MCF 10A (cell line): ENCODE measurements around the gene PNLDC1. TPM values are rescaled to one million over a fixed set of nuclear protein-coding genes. Genes with fewer than 3 reads are reported as not detected.

Source experiments
- BruUV-seq: library from RNA; stranded (reverse); fragments of 400-500 nt; replicated peaks from 2 replicates; lab custom pipeline; 2021; lab: Mats Ljungman, UMichigan
- CTCF ChIA-PET: fragments of 300-600 bp; sonication (Branson Sonifier 250); formaldehyde crosslinking; extraction: SDS; loops from one replicate; lab custom pipeline; 2021; ENCODE audit warnings: antibody characterized with exemption, inconsistent platforms; lab: Yijun Ruan, JAX
- POLR2A ChIA-PET: fragments of 300-600, 350-650 bp; sonication (Branson Sonifier 250); formaldehyde crosslinking; extraction: SDS; loops from one replicate; lab custom pipeline; 2020; ENCODE audit warnings: antibody characterized with exemption, inconsistent platforms; lab: Yijun Ruan, JAX
- DNase-seq: peaks from one replicate; pipeline ENCODE4 v3.0.0-alpha.2; 2018; ENCODE audit not compliant: unreplicated experiment
- H3K27ac Mint-ChIP-seq: one replicate; pipeline ENCODE4 v1.8.0; 2022; ENCODE audit warnings: mild to moderate bottlenecking, low read depth, mixed read lengths; ENCODE audit not compliant: unreplicated experiment
- H3K27me3 Mint-ChIP-seq: one replicate; pipeline ENCODE4 v1.8.0; 2022; ENCODE audit warnings: mixed read lengths; ENCODE audit not compliant: insufficient read depth, unreplicated experiment
- H3K36me3 Mint-ChIP-seq: one replicate; pipeline ENCODE4 v1.8.0; 2022; ENCODE audit warnings: mild to moderate bottlenecking, moderate library complexity, mixed read lengths; ENCODE audit not compliant: insufficient read depth, unreplicated experiment
- H3K4me1 Mint-ChIP-seq: one replicate; pipeline ENCODE4 v1.8.0; 2022; ENCODE audit warnings: mixed read lengths; ENCODE audit not compliant: insufficient read depth, unreplicated experiment
- H3K4me3 Mint-ChIP-seq: one replicate; pipeline ENCODE4 v1.8.0; 2022; ENCODE audit warnings: mild to moderate bottlenecking, moderate library complexity, mixed read lengths; ENCODE audit not compliant: unreplicated experiment
- H3K9me3 Mint-ChIP-seq: one replicate; pipeline ENCODE4 v1.8.0; 2022; ENCODE audit warnings: mixed read lengths; ENCODE audit not compliant: unreplicated experiment
- CTCF ChIP-seq: fragments of 200-600 bp; IDR thresholded peaks from one replicate; pipeline ENCODE4 v1.8.0; 2022; ENCODE audit warnings: antibody characterized with exemption, mild to moderate bottlenecking; ENCODE audit not compliant: unreplicated experiment
- intact Hi-C: fragments of 100-400 bp; cut with micrococcal nuclease; formaldehyde crosslinking; loops from 2 replicates; pipeline ENCODE4 v1.14.1; 2022
- total RNA-seq: library from RNA; stranded (reverse); gene quantifications from 2 replicates; pipeline ENCODE4 v1.2.3, GENCODE V29; 2022

The PNLDC1 gene
- total RNA-seq, 1 experiment from 2014 or later = not detected

- no peak for TF ChIP-seq CTCF
- Mint-ChIP-seq H3K27me3 (no peaks in the 10 kb centered on the region), H3K9me3 (no peaks in the 10 kb centered on the region), H3K4me3 (no peak overlapping the region), H3K36me3 (peaks cover 100% of the 10 kb centered on the region), H3K27ac (no peak overlapping the region), H3K4me1 (peaks cover 5% of the 10 kb centered on the region)
- ChIA-PET CTCF (interaction anchor here (0.7 kb wide), 1 partner anchor 62 kb away, joined by 3 read pairs; no protein-coding TSS in a partner anchor), POLR2A (no interaction called here)
- no peak for DNase-seq
- intact Hi-C loops = no loop called here
- no TSS peak for BruUV-seq
Observed at GRCh38 chr6:159754401-159754800, 45.7 kb upstream of the PNLDC1 start.

GRCh38 chr6:159754959-159755914 is 44.8 kb upstream of the PNLDC1 start:
- H3K4me1 Mint-ChIP-seq = peaks cover 12% of the 10 kb centered on the region
- no peak for DNase-seq
- BruUV-seq = no TSS peak
- H3K27ac Mint-ChIP-seq = no peak overlapping the region
- H3K9me3 Mint-ChIP-seq = no peaks in the 10 kb centered on the region
- ChIA-PET CTCF (interaction anchor here (0.7 kb wide), 1 partner anchor 63 kb away, joined by 3 read pairs; no protein-coding TSS in a partner anchor), POLR2A (interaction anchor here (0.7 to 1.2 kb wide), 2 partner anchors 21 kb away, joined by 3 read pairs; no protein-coding TSS in a partner anchor)
- no peak overlapping the region for H3K4me3 Mint-ChIP-seq
- intact Hi-C loops = no loop called here
- peaks cover 100% of the 10 kb centered on the region for H3K36me3 Mint-ChIP-seq
- no peak for TF ChIP-seq CTCF
- H3K27me3 Mint-ChIP-seq = no peaks in the 10 kb centered on the region

- Mint-ChIP-seq H3K4me1 (peaks cover 21% of the 10 kb centered on the region), H3K27ac (no peak overlapping the region), H3K9me3 (no peaks in the 10 kb centered on the region), H3K27me3 (no peaks in the 10 kb centered on the region), H3K4me3 (no peak overlapping the region), H3K36me3 (peaks cover 100% of the 10 kb centered on the region)
- BruUV-seq = no TSS peak
- no peak for TF ChIP-seq CTCF
- intact Hi-C loops = no loop called here
- DNase-seq = no peak
- ChIA-PET POLR2A (interaction anchor here (0.6 to 1.2 kb wide), 8 partner anchors 20 to 658 kb away, joined by 3 to 4 read pairs (median 3); partner anchors contain the start of gene WTAP), CTCF (interaction anchor here (0.6 to 0.8 kb wide), 3 partner anchors 36 to 69 kb away, joined by 3 to 4 read pairs (median 3); no protein-coding TSS in a partner anchor)
Observed at GRCh38 chr6:159756508-159756907, 43.6 kb upstream of the PNLDC1 start.
